ENCODE data around the gene DDX42. TPM values are rescaled to one million over a fixed set of nuclear protein-coding genes. Genes with fewer than 3 reads are reported as not detected.

The DDX42 gene
- total and polyA plus RNA-seq, 2 of the 13 experiments (the other 11 are each of a cell fraction or from before 2014, with no cell fraction given), result 87.2 to 92.9 TPM

DNA sequence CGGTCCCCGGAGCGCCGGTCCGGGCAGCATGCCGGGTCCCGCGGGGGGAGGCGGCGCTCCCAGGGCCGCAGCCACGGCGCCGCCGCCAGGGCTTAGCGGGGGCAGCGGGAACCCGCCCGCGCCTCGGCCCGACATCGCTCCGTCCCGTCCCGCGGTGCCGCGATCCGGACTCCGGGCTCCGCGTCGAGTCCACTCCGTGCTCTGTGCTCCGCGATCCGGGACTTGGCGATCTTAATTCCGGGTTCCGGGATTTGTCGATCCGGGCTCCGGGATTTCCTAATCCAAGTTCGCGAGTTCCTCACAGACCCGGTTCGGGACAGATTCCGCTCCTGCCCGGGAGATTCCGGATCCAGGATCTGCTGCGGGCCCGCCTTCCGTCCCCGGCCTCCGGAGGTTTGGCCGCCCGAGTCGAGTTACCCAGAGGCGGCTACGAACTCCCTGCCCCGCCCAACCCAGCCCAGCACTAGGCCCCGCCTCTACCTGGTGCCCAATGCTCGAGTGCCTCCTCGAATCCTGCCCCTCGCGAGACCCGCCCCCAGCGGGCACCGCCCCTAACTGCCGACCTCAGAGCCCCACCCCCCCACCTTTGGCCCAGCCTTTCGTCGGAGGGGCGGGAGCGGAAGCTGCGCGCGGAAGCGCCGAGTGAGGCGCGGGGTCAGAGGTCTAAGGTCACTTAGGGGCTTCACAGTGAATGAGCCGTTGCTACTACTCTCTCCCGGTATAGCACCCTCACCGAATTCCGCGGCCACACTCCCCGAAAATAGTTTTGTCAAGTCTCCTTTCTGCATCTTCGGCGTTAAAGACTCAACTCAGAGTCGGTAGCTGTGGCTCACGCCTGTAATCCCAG lies 68.8 kb downstream of the DDX42 start, which contains the start of gene SMARCD2 (continued):
- TF ChIP-seq, protein P1, sequence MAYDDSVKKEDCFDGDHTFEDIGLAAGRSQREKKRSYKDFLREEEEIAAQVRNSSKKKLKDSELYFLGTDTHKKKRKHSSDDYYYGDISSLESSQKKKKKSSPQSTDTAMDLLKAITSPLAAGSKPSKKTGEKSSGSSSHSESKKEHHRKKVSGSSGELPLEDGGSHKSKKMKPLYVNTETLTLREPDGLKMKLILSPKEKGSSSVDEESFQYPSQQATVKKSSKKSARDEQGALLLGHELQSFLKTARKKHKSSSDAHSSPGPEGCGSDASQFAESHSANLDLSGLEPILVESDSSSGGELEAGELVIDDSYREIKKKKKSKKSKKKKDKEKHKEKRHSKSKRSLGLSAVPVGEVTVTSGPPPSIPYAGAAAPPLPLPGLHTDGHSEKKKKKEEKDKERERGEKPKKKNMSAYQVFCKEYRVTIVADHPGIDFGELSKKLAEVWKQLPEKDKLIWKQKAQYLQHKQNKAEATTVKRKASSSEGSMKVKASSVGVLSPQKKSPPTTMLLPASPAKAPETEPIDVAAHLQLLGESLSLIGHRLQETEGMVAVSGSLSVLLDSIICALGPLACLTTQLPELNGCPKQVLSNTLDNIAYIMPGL (CRISPR knock-in tag; IDR thresholded peaks at IDR 0.05; ENCODE audit: borderline replicate concordance in 1 of 2, low read depth in 1 of 2), result peak; percentile 92 to 93
- peak in 1 of 2 experiments; percentile 99; a peak in 2 of 4 replicates for TF ChIP-seq KLF16 (CRISPR knock-in tag; IDR thresholded peaks at IDR 0.05)
- TF ChIP-seq, protein P2, sequence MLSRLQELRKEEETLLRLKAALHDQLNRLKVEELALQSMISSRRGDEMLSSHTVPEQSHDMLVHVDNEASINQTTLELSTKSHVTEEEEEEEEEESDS (CRISPR knock-in tag; IDR thresholded peaks at IDR 0.05; ENCODE audit: borderline replicate concordance), result peak; percentile 95
- TF ChIP-seq GTF2F1 (IDR thresholded peaks at IDR 0.05; ENCODE audit: low read length), result peak; percentile 84; the same call in 1 of the 2 replicates
- peak; percentile 74 for TF ChIP-seq CREM (IDR thresholded peaks at IDR 0.05)
- peak; percentile 53; the same call in 1 of the 2 replicates for TF ChIP-seq CREM (CRISPR knock-in tag; IDR thresholded peaks at IDR 0.05)
- no peak for TF ChIP-seq CC2D1A (CRISPR knock-in tag; IDR thresholded peaks at IDR 0.05)
- TF ChIP-seq BORCS8-MEF2B (CRISPR knock-in tag; IDR thresholded peaks at IDR 0.05), result peak; percentile 99
- peak; percentile 97 to 99 for TF ChIP-seq NR2F1 (CRISPR knock-in tag; IDR thresholded peaks at IDR 0.05)
- TF ChIP-seq ZNF549 (CRISPR knock-in tag; IDR thresholded peaks at IDR 0.05), result no peak; the same call in 1 of the 2 replicates
- peak; percentile 34; the same call in 1 of the 2 replicates for TF ChIP-seq ZNF839 (CRISPR knock-in tag; IDR thresholded peaks at IDR 0.05; ENCODE audit: borderline replicate concordance)
- TF ChIP-seq ZNF331 (CRISPR knock-in tag; IDR thresholded peaks at IDR 0.05), result peak; percentile 96
- no peak; the same call in 1 of the 2 replicates for TF ChIP-seq ZNF674 (CRISPR knock-in tag; IDR thresholded peaks at IDR 0.05; ENCODE audit: low read depth)
- peak; percentile 95 for TF ChIP-seq MAF1 (CRISPR knock-in tag; IDR thresholded peaks at IDR 0.05; ENCODE audit: borderline replicate concordance)
- TF ChIP-seq ETV6 (CRISPR knock-in tag; conservative IDR thresholded peaks at IDR 0.05), result peak; percentile 97
- TF ChIP-seq, protein P3, sequence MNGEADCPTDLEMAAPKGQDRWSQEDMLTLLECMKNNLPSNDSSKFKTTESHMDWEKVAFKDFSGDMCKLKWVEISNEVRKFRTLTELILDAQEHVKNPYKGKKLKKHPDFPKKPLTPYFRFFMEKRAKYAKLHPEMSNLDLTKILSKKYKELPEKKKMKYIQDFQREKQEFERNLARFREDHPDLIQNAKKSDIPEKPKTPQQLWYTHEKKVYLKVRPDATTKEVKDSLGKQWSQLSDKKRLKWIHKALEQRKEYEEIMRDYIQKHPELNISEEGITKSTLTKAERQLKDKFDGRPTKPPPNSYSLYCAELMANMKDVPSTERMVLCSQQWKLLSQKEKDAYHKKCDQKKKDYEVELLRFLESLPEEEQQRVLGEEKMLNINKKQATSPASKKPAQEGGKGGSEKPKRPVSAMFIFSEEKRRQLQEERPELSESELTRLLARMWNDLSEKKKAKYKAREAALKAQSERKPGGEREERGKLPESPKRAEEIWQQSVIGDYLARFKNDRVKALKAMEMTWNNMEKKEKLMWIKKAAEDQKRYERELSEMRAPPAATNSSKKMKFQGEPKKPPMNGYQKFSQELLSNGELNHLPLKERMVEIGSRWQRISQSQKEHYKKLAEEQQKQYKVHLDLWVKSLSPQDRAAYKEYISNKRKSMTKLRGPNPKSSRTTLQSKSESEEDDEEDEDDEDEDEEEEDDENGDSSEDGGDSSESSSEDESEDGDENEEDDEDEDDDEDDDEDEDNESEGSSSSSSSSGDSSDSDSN (CRISPR knock-in tag; IDR thresholded peaks at IDR 0.05), result peak; percentile 95
- TF ChIP-seq NONO (IDR thresholded peaks at IDR 0.05), result no peak
- peak; percentile 98 for TF ChIP-seq NONO (CRISPR knock-in tag; conservative IDR thresholded peaks at IDR 0.05)
- TF ChIP-seq ZNF766 (CRISPR knock-in tag; IDR thresholded peaks at IDR 0.05; ENCODE audit: borderline replicate concordance), result peak; percentile 95; the same call in 1 of the 2 replicates
- TF ChIP-seq ZNF282 (IDR thresholded peaks at IDR 0.05; ENCODE audit: partially characterized antibody), result no peak
- TF ChIP-seq SALL2 (CRISPR knock-in tag; IDR thresholded peaks at IDR 0.05), result peak; percentile 98
- TF ChIP-seq ETS1 (CRISPR knock-in tag; IDR thresholded peaks at IDR 0.05), result peak; percentile 69
